Measurements from ENCODE around the gene PRR23E. TPM values are rescaled to one million over a fixed set of nuclear protein-coding genes. Genes with fewer than 3 reads are reported as not detected.

PRR23E gene
- total and polyA plus RNA-seq, 12 donors: not detected

GRCh38 chr3:127157171-127157828 is 35.6 kb upstream of the PRR23E start:
- TF ChIP-seq CTCF (IDR thresholded peaks at IDR 0.05): no peak
- Histone ChIP-seq H3K9me3 (no peaks in the 10 kb centered on the region), H3K36me3 (no peaks in the 10 kb centered on the region), H3K4me1 (no peaks in the 10 kb centered on the region), H3K27ac (no peak overlapping the region), H3K4me3 (no peak overlapping the region), H3K27me3 (peaks cover 0 to 39% (median 23%) of the 10 kb centered on the region in 7 donors)
- ATAC-seq (no peak), DNase-seq (no peak)
- 51 to 61% methylated on average over 14 of the region's 14 CpGs for WGBS, 2 donors
- intact Hi-C loops (cut with DNase I): no loop called here

GRCh38 chr3:127158614-127159229 is 34.2 kb upstream of the PRR23E start:
- intact Hi-C loops (cut with DNase I): no loop called here
- Histone ChIP-seq H3K27ac (no peak overlapping the region), H3K36me3 (no peaks in the 10 kb centered on the region), H3K9me3 (no peaks in the 10 kb centered on the region), H3K27me3 (peaks cover 0 to 39% (median 23%) of the 10 kb centered on the region in 7 donors), H3K4me3 (no peak overlapping the region), H3K4me1 (no peaks in the 10 kb centered on the region)
- TF ChIP-seq CTCF (IDR thresholded peaks at IDR 0.05): no peak
- 24 to 26% methylated on average over 10 of the region's 10 CpGs for WGBS, 2 donors
- ATAC-seq (peak in 6 of 8 donors; percentile 31 to 70 (median 63)), DNase-seq (no peak)

- no peak for ATAC-seq
- no peak for DNase-seq
- WGBS, 2 donors: 37 to 47% methylated on average over 7 of the region's 7 CpGs
- Histone ChIP-seq H3K27me3 (peaks cover 0 to 39% (median 23%) of the 10 kb centered on the region in 7 donors), H3K27ac (no peak overlapping the region), H3K4me3 (no peak overlapping the region), H3K36me3 (no peaks in the 10 kb centered on the region), H3K9me3 (no peaks in the 10 kb centered on the region), H3K4me1 (no peaks in the 10 kb centered on the region)
- intact Hi-C loops (cut with DNase I): no loop called here
- TF ChIP-seq CTCF (IDR thresholded peaks at IDR 0.05): no peak
Observed at GRCh38 chr3:127159543-127159942, 33.4 kb upstream of the PRR23E start.

- H3K27me3 ChIP-seq: peaks cover 0 to 39% (median 23%) of the 10 kb centered on the region in 7 donors
- H3K36me3 ChIP-seq: no peaks in the 10 kb centered on the region
- H3K27ac ChIP-seq: no peak overlapping the region
- no peak for TF ChIP-seq CTCF (IDR thresholded peaks at IDR 0.05)
- no peaks in the 10 kb centered on the region for H3K9me3 ChIP-seq
- WGBS, 2 donors: 99 to 100% methylated on average over 2 of the region's 2 CpGs
- H3K4me3 ChIP-seq: no peak overlapping the region
- DNase-seq: no peak
- no peak for ATAC-seq
- H3K4me1 ChIP-seq: no peaks in the 10 kb centered on the region
- intact Hi-C loops (cut with DNase I): loop anchor here in 1 of 10 donors (10.0 kb wide), 1 partner anchor 176 kb away; the partner anchor contains the start of gene PLXNA1
Observed at GRCh38 chr3:127161236-127161635, 31.7 kb upstream of the PRR23E start.

Data from heart right ventricle (tissue), 16 donors.